ENCODE data around the gene GNB1L.

- TF ChIP-seq ZNF274 (IDR thresholded peaks at IDR 0.05; ENCODE audit: low read depth, low read length) (no peak), YY1 (IDR thresholded peaks at IDR 0.05; ENCODE audit: insufficient read depth, insufficient read length) (no peak)
Observed at GRCh38 chr22:19798891-19799293, 55.8 kb downstream of the GNB1L start.

Data from NT2/D1 (cell line).